ENCODE measurements around the gene LARP1B. TPM values are rescaled to one million over a fixed set of nuclear protein-coding genes. Genes with fewer than 3 reads are reported as not detected.
A peak's percentile ranks its signal among the peaks of the same experiment; 100 is the strongest.

Gene LARP1B
- total and polyA plus RNA-seq, 4 experiments from 2014 or later: 4.7 to 19.1 (median 11.1) TPM

DNA sequence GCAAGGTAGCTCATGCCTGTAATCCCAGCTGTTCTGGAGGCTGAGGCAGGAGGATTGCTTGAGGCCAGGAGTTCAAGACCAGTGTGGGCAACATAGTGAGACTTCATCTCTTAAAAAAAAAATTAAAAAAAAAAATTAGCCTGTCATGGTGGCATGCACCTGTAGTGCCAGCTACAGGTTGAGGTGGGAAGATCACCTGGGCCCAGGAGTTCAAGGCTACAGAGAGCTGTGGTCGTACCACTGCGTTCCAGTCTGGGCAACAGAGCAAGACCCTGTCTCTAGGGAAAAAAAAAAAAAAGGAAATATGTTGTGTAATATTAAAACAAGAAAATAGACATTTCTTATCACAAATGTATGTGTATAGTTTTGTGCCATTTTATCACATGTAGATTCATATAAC, 97.8 kb downstream of the LARP1B start:
- DNase-seq: no peak
- Histone ChIP-seq H3K4me3 (ENCODE audit: low read length in 2 of 2) (no peak overlapping the region), H3K4me1 (ENCODE audit: insufficient read depth, low read length) (no peaks in the 10 kb centered on the region), H3K27ac (ENCODE audit: low read depth, low read length) (no peak overlapping the region), H3K9me3 (ENCODE audit: control insufficient read depth in 1 of 2, low read length in 2 of 2) (no peaks in the 10 kb centered on the region), H3K27me3 (ENCODE audit: insufficient read depth, low read length) (no peaks in the 10 kb centered on the region), H3K36me3 (ENCODE audit: insufficient read depth, low read length) (no peaks in the 10 kb centered on the region)
- ChIA-PET POLR2A (ENCODE audit: partially characterized antibody) (no interaction called here), CTCF (ENCODE audit: partially characterized antibody) (interaction anchor here (1.3 kb wide), 1 partner anchor 242 kb away, joined by 3 read pairs; no protein-coding TSS in a partner anchor)
- H3K4me3 Mint-ChIP-seq: no peak overlapping the region
- H3K36me3 Mint-ChIP-seq: peaks cover 5 to 11% of the 10 kb centered on the region in 2 donors
- no peaks in the 10 kb centered on the region for H3K27me3 Mint-ChIP-seq
- H3K27ac Mint-ChIP-seq: peak overlapping the region in 1 of 7 donors; percentile 4
- no peaks in the 10 kb centered on the region for H3K4me1 Mint-ChIP-seq
- intact Hi-C loops (cut with micrococcal nuclease): no loop called here
- H3K9me3 Mint-ChIP-seq: peaks cover 0 to 9% (median 0%) of the 10 kb centered on the region in 8 donors

DNA sequence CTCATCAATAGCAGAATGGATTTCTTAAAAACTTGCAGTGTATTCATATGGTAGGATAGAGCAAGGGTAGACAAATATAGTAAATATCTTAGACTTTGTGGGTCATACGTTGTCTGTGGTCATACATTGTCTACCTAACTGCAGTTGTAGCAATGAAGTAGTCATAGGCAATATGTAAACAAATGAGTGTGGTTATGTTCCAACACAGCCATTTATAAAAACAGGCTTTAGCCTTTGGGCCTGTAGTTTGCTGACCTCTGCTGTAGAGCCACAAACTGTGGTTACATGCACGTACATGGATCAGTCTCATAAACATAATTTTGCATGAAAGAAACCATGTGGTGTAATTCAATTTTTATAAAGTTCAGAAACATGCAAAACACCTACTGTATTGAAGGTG, 98.9 kb downstream of the LARP1B start:
- Histone ChIP-seq H3K27me3 (ENCODE audit: insufficient read depth, low read length) (no peaks in the 10 kb centered on the region), H3K36me3 (ENCODE audit: insufficient read depth, low read length) (no peaks in the 10 kb centered on the region), H3K27ac (ENCODE audit: low read depth, low read length) (no peak overlapping the region), H3K9me3 (ENCODE audit: control insufficient read depth in 1 of 2, low read length in 2 of 2) (no peaks in the 10 kb centered on the region), H3K4me3 (ENCODE audit: low read length in 2 of 2) (no peak overlapping the region), H3K4me1 (ENCODE audit: insufficient read depth, low read length) (no peaks in the 10 kb centered on the region)
- H3K36me3 Mint-ChIP-seq: peaks cover 5 to 9% of the 10 kb centered on the region in 2 donors
- intact Hi-C loops (cut with micrococcal nuclease): no loop called here
- peaks cover 0 to 9% (median 0%) of the 10 kb centered on the region in 8 donors for H3K9me3 Mint-ChIP-seq
- no peak for DNase-seq
- no peaks in the 10 kb centered on the region for H3K4me1 Mint-ChIP-seq
- POLR2A ChIA-PET (ENCODE audit: partially characterized antibody): no interaction called here
- H3K27ac Mint-ChIP-seq: no peak overlapping the region
- CTCF ChIA-PET (ENCODE audit: partially characterized antibody): interaction anchor here (1.3 kb wide), 1 partner anchor 243 kb away, joined by 3 read pairs; no protein-coding TSS in a partner anchor
- H3K4me3 Mint-ChIP-seq: no peak overlapping the region
- H3K27me3 Mint-ChIP-seq: no peaks in the 10 kb centered on the region

DNA sequence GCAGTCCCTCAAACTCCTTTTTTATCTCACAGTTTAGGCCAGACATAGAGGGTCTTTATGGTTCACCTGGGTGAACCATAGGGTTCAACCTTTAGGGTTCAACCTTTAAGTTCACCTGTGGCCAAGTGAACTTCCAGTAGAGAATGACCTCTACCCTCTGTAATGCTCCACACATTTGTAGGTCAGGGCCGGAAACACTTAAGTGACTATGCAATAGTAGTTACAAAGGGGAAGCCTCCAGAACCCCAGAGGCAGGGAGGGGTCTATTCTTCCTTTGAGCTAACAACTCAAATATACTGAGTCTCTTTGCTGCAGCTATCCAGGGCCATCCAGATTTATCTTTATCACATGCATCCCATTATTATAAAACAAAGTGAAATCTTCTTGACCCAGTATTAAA, 100.0 kb downstream of the LARP1B start:
- Histone ChIP-seq H3K27ac (ENCODE audit: low read depth, low read length) (no peak overlapping the region), H3K27me3 (ENCODE audit: insufficient read depth, low read length) (no peaks in the 10 kb centered on the region), H3K9me3 (ENCODE audit: control insufficient read depth in 1 of 2, low read length in 2 of 2) (no peaks in the 10 kb centered on the region), H3K4me3 (ENCODE audit: low read length in 2 of 2) (no peak overlapping the region), H3K36me3 (ENCODE audit: insufficient read depth, low read length) (no peaks in the 10 kb centered on the region), H3K4me1 (ENCODE audit: insufficient read depth, low read length) (no peaks in the 10 kb centered on the region)
- peaks cover 0 to 8% (median 0%) of the 10 kb centered on the region in 8 donors for H3K9me3 Mint-ChIP-seq
- peaks cover 4 to 5% of the 10 kb centered on the region in 2 donors for H3K36me3 Mint-ChIP-seq
- no peak overlapping the region for H3K27ac Mint-ChIP-seq
- intact Hi-C loops (cut with micrococcal nuclease): no loop called here
- POLR2A ChIA-PET (ENCODE audit: partially characterized antibody): no interaction called here
- H3K4me1 Mint-ChIP-seq: no peaks in the 10 kb centered on the region
- DNase-seq: no peak
- CTCF ChIA-PET (ENCODE audit: partially characterized antibody): no interaction called here
- no peak overlapping the region for H3K4me3 Mint-ChIP-seq
- H3K27me3 Mint-ChIP-seq: no peaks in the 10 kb centered on the region

DNA sequence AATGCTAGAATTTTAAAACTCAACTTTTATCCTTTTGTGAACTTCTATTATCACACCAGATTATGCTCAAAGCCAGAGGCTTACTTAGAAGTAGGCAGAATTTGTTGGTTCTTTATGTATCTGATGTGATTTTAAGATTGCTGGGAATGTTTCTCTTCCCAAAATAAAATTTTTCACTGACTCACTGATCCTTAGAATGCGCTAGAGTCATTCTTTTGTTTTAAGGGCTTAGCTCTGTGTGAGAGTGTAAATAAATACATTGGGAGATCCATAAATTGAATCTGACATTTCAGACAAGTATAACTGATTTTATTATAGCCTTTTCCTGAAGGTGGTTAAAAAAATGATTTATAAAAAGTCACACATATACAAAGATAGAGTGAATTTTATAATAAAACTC, 101.3 kb downstream of the LARP1B start:
- Mint-ChIP-seq H3K9me3 (peaks cover 0 to under 1% (median 0%) of the 10 kb centered on the region in 8 donors), H3K27ac (no peak overlapping the region), H3K4me3 (no peak overlapping the region), H3K36me3 (no peaks in the 10 kb centered on the region), H3K4me1 (no peaks in the 10 kb centered on the region), H3K27me3 (no peaks in the 10 kb centered on the region)
- CTCF ChIA-PET (ENCODE audit: partially characterized antibody): no interaction called here
- POLR2A ChIA-PET (ENCODE audit: partially characterized antibody): no interaction called here
- intact Hi-C loops (cut with micrococcal nuclease): no loop called here
- Histone ChIP-seq H3K4me3 (ENCODE audit: low read length in 2 of 2) (no peak overlapping the region), H3K4me1 (ENCODE audit: insufficient read depth, low read length) (no peaks in the 10 kb centered on the region), H3K36me3 (ENCODE audit: insufficient read depth, low read length) (no peaks in the 10 kb centered on the region), H3K27ac (ENCODE audit: low read depth, low read length) (no peak overlapping the region), H3K27me3 (ENCODE audit: insufficient read depth, low read length) (no peaks in the 10 kb centered on the region), H3K9me3 (ENCODE audit: control insufficient read depth in 1 of 2, low read length in 2 of 2) (no peaks in the 10 kb centered on the region)
- no peak for DNase-seq

DNA sequence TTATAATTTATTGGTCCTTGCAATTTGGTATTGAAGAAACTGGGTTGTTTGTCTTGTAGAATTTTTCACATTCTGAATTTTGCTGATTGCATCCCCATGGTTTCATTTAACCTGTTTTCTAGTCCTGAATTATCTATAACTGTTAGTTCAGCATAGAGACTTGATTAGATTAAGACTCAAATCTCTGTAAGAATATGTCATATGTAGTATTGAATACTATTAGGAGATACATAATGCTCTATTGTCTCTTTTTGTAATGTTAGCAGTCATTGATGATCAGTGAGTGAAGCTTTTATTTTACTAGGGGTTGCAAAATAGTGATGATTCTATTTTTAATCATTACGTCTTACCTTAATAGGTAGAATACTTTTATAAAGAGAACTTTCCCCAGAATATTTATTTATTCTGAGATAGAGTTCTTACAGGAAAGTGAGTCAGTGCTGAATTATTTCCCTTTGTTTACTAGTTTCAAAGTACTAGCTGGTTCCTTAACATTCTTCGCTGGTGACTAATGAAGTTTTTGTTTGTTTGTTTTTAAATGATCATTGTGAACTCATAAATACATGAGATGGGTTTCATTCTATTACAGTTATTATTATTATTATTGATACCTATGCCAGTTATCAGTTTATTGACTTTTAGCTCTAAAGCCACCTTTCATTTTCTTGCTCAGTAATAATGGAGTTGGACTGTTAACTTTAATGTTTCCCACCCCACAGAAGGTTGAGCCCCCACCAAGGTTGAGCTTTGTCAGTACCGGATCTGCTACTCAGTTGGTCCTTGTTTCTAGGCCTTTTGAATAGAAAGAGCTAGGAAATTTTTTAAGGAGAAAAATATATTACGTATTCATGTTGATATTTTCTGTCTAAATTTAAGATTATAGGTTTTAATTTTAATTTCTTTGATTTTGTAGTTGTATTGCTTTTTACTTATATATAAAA, 102.3 kb downstream of the LARP1B start:
- no peak overlapping the region for H3K4me3 Mint-ChIP-seq
- H3K4me1 ChIP-seq (ENCODE audit: insufficient read depth, low read length): no peaks in the 10 kb centered on the region
- no peaks in the 10 kb centered on the region for H3K9me3 Mint-ChIP-seq
- H3K27me3 Mint-ChIP-seq: no peaks in the 10 kb centered on the region
- no peak overlapping the region for H3K4me3 ChIP-seq (ENCODE audit: low read length in 2 of 2)
- ChIA-PET CTCF (ENCODE audit: partially characterized antibody) (no interaction called here), POLR2A (ENCODE audit: partially characterized antibody) (no interaction called here)
- H3K27me3 ChIP-seq (ENCODE audit: insufficient read depth, low read length): no peaks in the 10 kb centered on the region
- no peaks in the 10 kb centered on the region for H3K4me1 Mint-ChIP-seq
- intact Hi-C loops (cut with micrococcal nuclease): no loop called here
- H3K27ac ChIP-seq (ENCODE audit: low read depth, low read length): no peak overlapping the region
- no peak overlapping the region for H3K27ac Mint-ChIP-seq
- no peaks in the 10 kb centered on the region for H3K9me3 ChIP-seq (ENCODE audit: control insufficient read depth in 1 of 2, low read length in 2 of 2)
- H3K36me3 ChIP-seq (ENCODE audit: insufficient read depth, low read length): no peaks in the 10 kb centered on the region
- DNase-seq: no peak
- H3K36me3 Mint-ChIP-seq: no peaks in the 10 kb centered on the region

DNA sequence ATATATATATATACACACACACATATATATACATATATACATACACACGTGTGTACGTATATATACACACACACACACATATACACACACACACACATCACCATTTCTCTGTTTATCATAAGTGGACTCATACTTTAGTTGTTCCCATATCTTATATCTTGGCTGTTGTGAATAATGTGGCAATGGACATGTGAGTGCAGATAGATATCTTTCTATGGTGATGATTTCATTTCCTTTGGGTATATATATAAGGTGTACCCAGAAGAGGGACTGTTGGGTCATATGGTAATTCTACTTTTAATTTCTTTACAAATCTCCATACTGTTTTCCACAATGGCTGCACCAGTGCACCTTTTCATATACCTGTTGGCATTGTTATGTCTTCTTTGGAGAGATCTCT, 105.9 kb downstream of the LARP1B start:
- no peaks in the 10 kb centered on the region for H3K4me1 Mint-ChIP-seq
- H3K27me3 ChIP-seq (ENCODE audit: insufficient read depth, low read length): no peaks in the 10 kb centered on the region
- H3K9me3 Mint-ChIP-seq: no peaks in the 10 kb centered on the region
- POLR2A ChIA-PET (ENCODE audit: partially characterized antibody): no interaction called here
- no peaks in the 10 kb centered on the region for H3K36me3 Mint-ChIP-seq
- H3K27me3 Mint-ChIP-seq: no peaks in the 10 kb centered on the region
- no peak for DNase-seq
- H3K27ac Mint-ChIP-seq: no peak overlapping the region
- H3K27ac ChIP-seq (ENCODE audit: low read depth, low read length): no peak overlapping the region
- H3K4me3 Mint-ChIP-seq: no peak overlapping the region
- no peaks in the 10 kb centered on the region for H3K36me3 ChIP-seq (ENCODE audit: insufficient read depth, low read length)
- H3K4me3 ChIP-seq (ENCODE audit: low read length in 2 of 2): no peak overlapping the region
- CTCF ChIA-PET (ENCODE audit: partially characterized antibody): no interaction called here
- H3K9me3 ChIP-seq (ENCODE audit: control insufficient read depth in 1 of 2, low read length in 2 of 2): no peaks in the 10 kb centered on the region
- intact Hi-C loops (cut with micrococcal nuclease): no loop called here
- H3K4me1 ChIP-seq (ENCODE audit: insufficient read depth, low read length): no peaks in the 10 kb centered on the region

DNA sequence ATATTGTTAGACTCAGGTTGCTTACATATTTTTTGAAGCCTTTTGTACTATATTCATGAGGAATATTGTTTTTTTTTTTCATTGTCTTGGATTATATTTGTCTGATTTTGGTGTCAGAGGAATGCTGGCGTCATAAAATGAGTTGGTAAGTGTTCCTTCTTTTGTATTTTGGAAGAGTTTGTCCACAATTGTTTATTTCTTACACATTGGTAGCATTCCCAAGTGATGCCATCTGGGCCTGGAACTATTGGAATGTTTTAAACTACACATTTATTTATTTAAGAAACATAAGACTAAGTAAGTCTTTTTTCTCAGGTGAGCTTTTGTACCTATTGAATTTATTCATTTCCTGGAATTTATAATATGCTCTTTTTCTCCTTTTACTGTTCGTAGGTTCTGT, 107.6 kb downstream of the LARP1B start:
- intact Hi-C loops (cut with micrococcal nuclease): no loop called here
- CTCF ChIA-PET (ENCODE audit: partially characterized antibody): no interaction called here

More for the DNA sequence above, 107.6 kb downstream of the LARP1B start:
- H3K36me3 ChIP-seq (ENCODE audit: insufficient read depth, low read length): no peaks in the 10 kb centered on the region
- no peaks in the 10 kb centered on the region for H3K27me3 ChIP-seq (ENCODE audit: insufficient read depth, low read length)
- no peaks in the 10 kb centered on the region for H3K4me1 ChIP-seq (ENCODE audit: insufficient read depth, low read length)
- no peaks in the 10 kb centered on the region for H3K4me1 Mint-ChIP-seq
- H3K27me3 Mint-ChIP-seq: no peaks in the 10 kb centered on the region
- POLR2A ChIA-PET (ENCODE audit: partially characterized antibody): no interaction called here
- no peak for DNase-seq
- H3K4me3 ChIP-seq (ENCODE audit: low read length in 2 of 2): no peak overlapping the region
- H3K27ac ChIP-seq (ENCODE audit: low read depth, low read length): no peak overlapping the region
- no peaks in the 10 kb centered on the region for H3K36me3 Mint-ChIP-seq
- no peaks in the 10 kb centered on the region for H3K9me3 Mint-ChIP-seq
- no peak overlapping the region for H3K4me3 Mint-ChIP-seq
- H3K27ac Mint-ChIP-seq: no peak overlapping the region
- H3K9me3 ChIP-seq (ENCODE audit: control insufficient read depth in 1 of 2, low read length in 2 of 2): no peaks in the 10 kb centered on the region

Data from CD4-positive, alpha-beta memory T cell (primary cell).